Measurements from ENCODE around the gene NXN. TPM values are rescaled to one million over a fixed set of nuclear protein-coding genes. Genes with fewer than 3 reads are reported as not detected.

The NXN gene
- polyA plus RNA-seq, 3 donors: not detected

- TF ChIP-seq, protein P1, sequence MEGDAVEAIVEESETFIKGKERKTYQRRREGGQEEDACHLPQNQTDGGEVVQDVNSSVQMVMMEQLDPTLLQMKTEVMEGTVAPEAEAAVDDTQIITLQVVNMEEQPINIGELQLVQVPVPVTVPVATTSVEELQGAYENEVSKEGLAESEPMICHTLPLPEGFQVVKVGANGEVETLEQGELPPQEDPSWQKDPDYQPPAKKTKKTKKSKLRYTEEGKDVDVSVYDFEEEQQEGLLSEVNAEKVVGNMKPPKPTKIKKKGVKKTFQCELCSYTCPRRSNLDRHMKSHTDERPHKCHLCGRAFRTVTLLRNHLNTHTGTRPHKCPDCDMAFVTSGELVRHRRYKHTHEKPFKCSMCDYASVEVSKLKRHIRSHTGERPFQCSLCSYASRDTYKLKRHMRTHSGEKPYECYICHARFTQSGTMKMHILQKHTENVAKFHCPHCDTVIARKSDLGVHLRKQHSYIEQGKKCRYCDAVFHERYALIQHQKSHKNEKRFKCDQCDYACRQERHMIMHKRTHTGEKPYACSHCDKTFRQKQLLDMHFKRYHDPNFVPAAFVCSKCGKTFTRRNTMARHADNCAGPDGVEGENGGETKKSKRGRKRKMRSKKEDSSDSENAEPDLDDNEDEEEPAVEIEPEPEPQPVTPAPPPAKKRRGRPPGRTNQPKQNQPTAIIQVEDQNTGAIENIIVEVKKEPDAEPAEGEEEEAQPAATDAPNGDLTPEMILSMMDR (IDR thresholded peaks at IDR 0.05): no peak
- Mint-ChIP-seq H3K27ac (no peak overlapping the region), H3K27me3 (ENCODE audit: low read depth in 3 of 3) (peaks cover 3 to 21% (median 10%) of the 10 kb centered on the region in 3 donors), H3K36me3 (no peaks in the 10 kb centered on the region), H3K9me3 (peaks cover 0 to 4% (median 0%) of the 10 kb centered on the region in 7 donors), H3K4me3 (no peak overlapping the region), H3K4me1 (no peaks in the 10 kb centered on the region)
- Histone ChIP-seq H3K79me2 (ENCODE audit: insufficient read depth, low read length) (no peaks in the 10 kb centered on the region), H3K27ac (ENCODE audit: low read depth in 1 of 2, low read length in 2 of 2) (no peak overlapping the region), H3K9ac (ENCODE audit: insufficient read depth, low read length, poor library complexity, severe bottlenecking) (no peak overlapping the region), H3K4me1 (ENCODE audit: control insufficient read depth in 1 of 2, insufficient read depth in 2 of 2, low read length in 2 of 2) (no peaks in the 10 kb centered on the region), H3K4me2 (replicated peaks; ENCODE audit: extremely low read depth, low read length, poor library complexity, severe bottlenecking) (no peak overlapping the region), H3K4me3 (replicated peaks in 1 of 3; ENCODE audit: low read depth in 2 of 3, low read length in 3 of 3) (no peak overlapping the region), H4K20me1 (ENCODE audit: insufficient read depth, low read length) (no peaks in the 10 kb centered on the region), H3K9me3 (replicated peaks in 1 of 2; ENCODE audit: control insufficient read depth in 1 of 2, insufficient read depth in 1 of 2, low read length in 2 of 2) (no peaks in the 10 kb centered on the region), H2AFZ (ENCODE audit: insufficient read depth, low read depth, low read length, poor library complexity, severe bottlenecking) (no peak overlapping the region), H3K27me3 (ENCODE audit: control insufficient read depth in 2 of 2, insufficient read depth in 2 of 2, low read length in 2 of 2) (no peaks in the 10 kb centered on the region), H3K36me3 (replicated peaks in 1 of 2; ENCODE audit: control insufficient read depth in 1 of 2, insufficient read depth in 2 of 2, low read length in 2 of 2) (no peaks in the 10 kb centered on the region)
- 94% methylated on average over 2 of the region's 9 CpGs for WGBS (ENCODE audit: insufficient coverage)
- intact Hi-C loops (cut with micrococcal nuclease): no loop called here
- DNase-seq: no peak
Measured at GRCh38 chr17:923633-924032, 55.9 kb downstream of the NXN start.

DNA sequence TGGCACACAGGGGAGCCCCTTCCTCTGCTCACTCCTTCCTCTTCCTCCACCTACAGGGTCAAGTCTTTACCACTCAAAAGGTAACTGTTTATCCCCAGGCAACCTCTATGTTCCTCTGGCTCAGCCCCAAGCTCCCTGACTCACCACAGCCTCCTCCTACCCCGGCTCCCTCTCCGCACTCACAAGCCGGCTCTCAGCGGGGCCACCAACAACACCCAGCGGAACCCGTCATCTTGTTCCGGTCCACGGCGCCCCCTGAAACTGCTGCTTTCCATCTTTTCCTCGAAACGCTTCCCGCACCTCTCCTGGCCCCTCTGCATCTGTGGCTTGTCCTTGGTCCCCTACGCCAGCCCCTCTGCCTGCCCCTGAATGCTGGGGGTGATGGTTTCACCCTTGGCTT, 58.4 kb downstream of the NXN start:
- intact Hi-C loops (cut with micrococcal nuclease): no loop called here
- H3K4me2 ChIP-seq (replicated peaks; ENCODE audit: extremely low read depth, low read length, poor library complexity, severe bottlenecking): no peak overlapping the region
- Mint-ChIP-seq H3K27ac (no peak overlapping the region), H3K36me3 (no peaks in the 10 kb centered on the region), H3K4me1 (no peaks in the 10 kb centered on the region), H3K27me3 (ENCODE audit: low read depth in 3 of 3) (peaks cover 0 to 13% (median 7%) of the 10 kb centered on the region in 3 donors), H3K9me3 (peaks cover 0 to 4% (median 2%) of the 10 kb centered on the region in 7 donors), H3K4me3 (no peak overlapping the region)
- H3K27ac ChIP-seq (ENCODE audit: low read depth in 1 of 2, low read length in 2 of 2): no peak overlapping the region
- DNase-seq: no peak
- 91% methylated on average over 11 of the region's 13 CpGs for WGBS (ENCODE audit: insufficient coverage)
- H3K4me1 ChIP-seq (ENCODE audit: control insufficient read depth in 1 of 2, insufficient read depth in 2 of 2, low read length in 2 of 2): no peaks in the 10 kb centered on the region
- H3K36me3 ChIP-seq (replicated peaks in 1 of 2; ENCODE audit: control insufficient read depth in 1 of 2, insufficient read depth in 2 of 2, low read length in 2 of 2): no peaks in the 10 kb centered on the region
- H3K27me3 ChIP-seq (ENCODE audit: control insufficient read depth in 2 of 2, insufficient read depth in 2 of 2, low read length in 2 of 2): no peaks in the 10 kb centered on the region
- H3K79me2 ChIP-seq (ENCODE audit: insufficient read depth, low read length): no peaks in the 10 kb centered on the region
- no peak overlapping the region for H3K9ac ChIP-seq (ENCODE audit: insufficient read depth, low read length, poor library complexity, severe bottlenecking)
- H3K4me3 ChIP-seq (replicated peaks in 1 of 3; ENCODE audit: low read depth in 2 of 3, low read length in 3 of 3): no peak overlapping the region
- TF ChIP-seq, protein P1 (IDR thresholded peaks at IDR 0.05): no peak
- H3K9me3 ChIP-seq (replicated peaks in 1 of 2; ENCODE audit: control insufficient read depth in 1 of 2, insufficient read depth in 1 of 2, low read length in 2 of 2): no peaks in the 10 kb centered on the region
- H4K20me1 ChIP-seq (ENCODE audit: insufficient read depth, low read length): no peaks in the 10 kb centered on the region
- no peak overlapping the region for H2AFZ ChIP-seq (ENCODE audit: insufficient read depth, low read depth, low read length, poor library complexity, severe bottlenecking)
